ENCODE results near the gene ZFHX2. TPM values are rescaled to one million over a fixed set of nuclear protein-coding genes. Genes with fewer than 3 reads are reported as not detected.

The ZFHX2 gene
- polyA plus RNA-seq, 4 donors = 2.1 to 9.1 (median 7.8) TPM

- no peak for DNase-seq (ENCODE audit: low read depth in 4 of 4, low spot score in 3 of 4)
These were observed 21.9 kb upstream of the ZFHX2 start for GRCh38 chr14:23573384-23574015.

- no peak for DNase-seq (ENCODE audit: low read depth in 4 of 4, low spot score in 3 of 4)
These were observed 21.3 kb upstream of the ZFHX2 start for GRCh38 chr14:23572836-23573235.

- no peak for DNase-seq (ENCODE audit: low read depth in 4 of 4, low spot score in 3 of 4)
These were observed 20.9 kb upstream of the ZFHX2 start for GRCh38 chr14:23572524-23572828.

GRCh38 chr14:23571701-23572523, 20.3 kb upstream of the ZFHX2 start:
- no peak for DNase-seq (ENCODE audit: low read depth in 4 of 4, low spot score in 3 of 4)

GRCh38 chr14:23570806-23571483, 19.4 kb upstream of the ZFHX2 start:
- DNase-seq (ENCODE audit: low read depth in 4 of 4, low spot score in 3 of 4) = no peak

- DNase-seq (ENCODE audit: low read depth in 4 of 4, low spot score in 3 of 4) = no peak
These were observed 18.0 kb upstream of the ZFHX2 start for GRCh38 chr14:23569443-23570151.

GRCh38 chr14:23568600-23569331, 17.2 kb upstream of the ZFHX2 start:
- DNase-seq (ENCODE audit: low read depth in 4 of 4, low spot score in 3 of 4) = no peak

- no peak for DNase-seq (ENCODE audit: low read depth in 4 of 4, low spot score in 3 of 4)
These were observed 16.5 kb upstream of the ZFHX2 start for GRCh38 chr14:23568021-23568599.

- peak in 2 of 4 donors; percentile 65 to 75 for DNase-seq (ENCODE audit: low read depth in 4 of 4, low spot score in 3 of 4)
These were observed 15.8 kb upstream of the ZFHX2 start, which contains the start of gene AP1G2 for GRCh38 chr14:23567186-23568020. AP1G2 (minus strand) TSS chr14:23567791; CDS start chr14:23567314, 477 bp downstream.

- no peak for DNase-seq (ENCODE audit: low read depth in 4 of 4, low spot score in 3 of 4)
These were observed 15.2 kb upstream of the ZFHX2 start for GRCh38 chr14:23566778-23567185.

GRCh38 chr14:23566112-23566777, 14.7 kb upstream of the ZFHX2 start:
- no peak for DNase-seq (ENCODE audit: low read depth in 4 of 4, low spot score in 3 of 4)

GRCh38 chr14:23565626-23566025, 14.1 kb upstream of the ZFHX2 start:
- DNase-seq (ENCODE audit: low read depth in 4 of 4, low spot score in 3 of 4) = no peak

- DNase-seq (ENCODE audit: low read depth in 4 of 4, low spot score in 3 of 4) = no peak
These were observed 13.3 kb upstream of the ZFHX2 start for GRCh38 chr14:23564876-23565275.

GRCh38 chr14:23564181-23564812, 12.7 kb upstream of the ZFHX2 start:
- DNase-seq (ENCODE audit: low read depth in 4 of 4, low spot score in 3 of 4) = no peak

GRCh38 chr14:23563473-23564180, 12.1 kb upstream of the ZFHX2 start:
- no peak for DNase-seq (ENCODE audit: low read depth in 4 of 4, low spot score in 3 of 4)

- no peak for DNase-seq (ENCODE audit: low read depth in 4 of 4, low spot score in 3 of 4)
These were observed 11.4 kb upstream of the ZFHX2 start for GRCh38 chr14:23562822-23563472.
